ENCODE data around the gene LIN37.

- no peak for TF ChIP-seq CTCF (IDR thresholded peaks at IDR 0.05)
- TF ChIP-seq POLR2A (IDR thresholded peaks at IDR 0.05) = peak in 1 of 2 donors; percentile 4
Measured at GRCh38 chr19:35718345-35719041, 29.9 kb upstream of the LIN37 start.

Measured in adrenal gland (tissue), 5 donors.